Left ventricle myocardium inferior (tissue), 1 donor: ENCODE data around the gene SYS1. TPM values are rescaled to one million over a fixed set of nuclear protein-coding genes. Genes with fewer than 3 reads are reported as not detected.
A peak's percentile ranks its signal among the peaks of the same experiment; 100 is the strongest.
"Not testable (repeated sequence)": the region's sequence is repeated elsewhere in the genome, so short reads cannot be mapped to it uniquely, and the experiment has no call there.

Experiments
- DNase-seq: peaks from one replicate; pipeline ENCODE4 v3.0.0-alpha.2; 2020
- H3K27ac ChIP-seq: fragments of 200-600 bp; replicated peaks from 2 replicates; pipeline ENCODE4 v1.8.0; 2021
- H3K27me3 ChIP-seq: fragments of 200-600 bp; 2 replicates; pipeline ENCODE4 v1.8.0; 2021; ENCODE audit warnings: low read depth
- H3K36me3 ChIP-seq: fragments of 200-600 bp; 2 replicates; pipeline ENCODE4 v1.8.0; 2021
- H3K4me1 ChIP-seq: fragments of 200-600 bp; 2 replicates; pipeline ENCODE4 v1.8.0; 2021
- H3K4me3 ChIP-seq: fragments of 200-600 bp; 2 replicates; pipeline ENCODE4 v1.8.0; 2021; ENCODE audit warnings: mild to moderate bottlenecking, moderate library complexity
- H3K9me3 ChIP-seq: fragments of 200-600 bp; replicated peaks from 2 replicates; pipeline ENCODE4 v1.8.0; 2021
- CTCF ChIP-seq: fragments of 200-600 bp; IDR thresholded peaks from 2 replicates; pipeline ENCODE4 v1.8.0; 2021; ENCODE audit warnings: antibody characterized with exemption, mild to moderate bottlenecking, borderline replicate concordance
- intact Hi-C: fragments of 100-400 bp; cut with micrococcal nuclease; formaldehyde crosslinking; loops from one replicate; pipeline ENCODE4 v1.11.0; 2022
- total RNA-seq: library from RNA; stranded (reverse); fragmentation: NEBNext Ultra II Directional; extraction: Animal tissue kit (Norgen Biotek cat#: 25700); gene quantifications from one replicate; pipeline ENCODE4 v1.2.1, GENCODE V29; 2021
- donor health status: DM: no; HTN: yes; CAD: no; lungs with severe emphysema.

The SYS1 gene
- total RNA-seq, 1 donor from 2014 or later, result 20.8 TPM

- no peak for TF ChIP-seq CTCF
- Histone ChIP-seq H3K4me3 (peak within 1 kb of the TSS; percentile 85), H3K9me3 (no peaks in the 10 kb centered on the region), H3K4me1 (peaks cover 55% of the 10 kb centered on the region), H3K36me3 (no peaks in the 10 kb centered on the region), H3K27me3 (no peaks in the 10 kb centered on the region), H3K27ac (peak within 1 kb of the TSS; percentile 94)
- intact Hi-C loops, result no loop called here
- peak; percentile 70 for DNase-seq
Measured at GRCh38 chr20:45347936-45348778, 14.8 kb upstream of the SYS1 start, which contains the start of gene SDC4. TSS of gene SDC4 (minus strand) at chr20:45348424. CDS start at chr20:45348384, 40 bp downstream.

GRCh38 chr20:45350217-45350616 lies 12.7 kb upstream of the SYS1 start:
- H3K27me3 ChIP-seq, result no peaks in the 10 kb centered on the region
- intact Hi-C loops, result no loop called here
- no peak overlapping the region for H3K4me3 ChIP-seq
- no peaks in the 10 kb centered on the region for H3K9me3 ChIP-seq
- H3K4me1 ChIP-seq, result peaks cover 53% of the 10 kb centered on the region
- no peak overlapping the region for H3K27ac ChIP-seq
- no peak for TF ChIP-seq CTCF
- no peaks in the 10 kb centered on the region for H3K36me3 ChIP-seq
- DNase-seq, result no peak

GRCh38 chr20:45350795-45351194 lies 12.2 kb upstream of the SYS1 start:
- H3K4me3 ChIP-seq, H3K27me3 ChIP-seq, intact Hi-C loops, H3K27ac ChIP-seq, H3K36me3 ChIP-seq, DNase-seq, H3K9me3 ChIP-seq: not testable (repeated sequence)
- H3K4me1 ChIP-seq, result peaks cover 48% of the 10 kb centered on the region

- Histone ChIP-seq H3K4me3 (no peak overlapping the region), H3K9me3 (no peaks in the 10 kb centered on the region), H3K36me3 (no peaks in the 10 kb centered on the region), H3K27me3 (no peaks in the 10 kb centered on the region), H3K27ac (peak overlapping the region; percentile 93), H3K4me1 (peaks cover 45% of the 10 kb centered on the region)
- no peak for TF ChIP-seq CTCF
- intact Hi-C loops, result no loop called here
- DNase-seq, result no peak
Measured at GRCh38 chr20:45352729-45353128, 10.2 kb upstream of the SYS1 start.

- Histone ChIP-seq H3K4me3 (no peak overlapping the region), H3K27ac (peak overlapping the region; percentile 93), H3K4me1 (peaks cover 47% of the 10 kb centered on the region), H3K36me3 (no peaks in the 10 kb centered on the region), H3K9me3 (no peaks in the 10 kb centered on the region), H3K27me3 (no peaks in the 10 kb centered on the region)
- TF ChIP-seq CTCF, result no peak
- intact Hi-C loops, result no loop called here
- no peak for DNase-seq
Measured at GRCh38 chr20:45353746-45354145, 9.2 kb upstream of the SYS1 start.
